HL-60 (cell line): Measurements from ENCODE around the gene ZBED3.

Source experiments
- POLR2AphosphoS5 ChIP-seq: IDR thresholded peaks from 2 replicates; pipeline ENCODE4 v1.6.1; 2012; ENCODE audit warnings: low read depth
- SPI1 ChIP-seq: IDR thresholded peaks from 2 replicates; pipeline ENCODE4 v1.6.1; 2012; ENCODE audit warnings: low read depth, mild to moderate bottlenecking, borderline replicate concordance
- TF ChIP-seq, protein P1 (sequence below): IDR thresholded peaks from one replicate; pipeline ENCODE4 v1.5.1; 2011; ENCODE audit warnings: low read length, control low read depth, inconsistent platforms; ENCODE audit not compliant: insufficient read depth
- TF ChIP-seq, protein P2 (sequence below): IDR thresholded peaks from 2 replicates; pipeline ENCODE4 v1.6.1; 2012; ENCODE audit warnings: low read depth; ENCODE audit not compliant: insufficient replicate concordance

DNA sequence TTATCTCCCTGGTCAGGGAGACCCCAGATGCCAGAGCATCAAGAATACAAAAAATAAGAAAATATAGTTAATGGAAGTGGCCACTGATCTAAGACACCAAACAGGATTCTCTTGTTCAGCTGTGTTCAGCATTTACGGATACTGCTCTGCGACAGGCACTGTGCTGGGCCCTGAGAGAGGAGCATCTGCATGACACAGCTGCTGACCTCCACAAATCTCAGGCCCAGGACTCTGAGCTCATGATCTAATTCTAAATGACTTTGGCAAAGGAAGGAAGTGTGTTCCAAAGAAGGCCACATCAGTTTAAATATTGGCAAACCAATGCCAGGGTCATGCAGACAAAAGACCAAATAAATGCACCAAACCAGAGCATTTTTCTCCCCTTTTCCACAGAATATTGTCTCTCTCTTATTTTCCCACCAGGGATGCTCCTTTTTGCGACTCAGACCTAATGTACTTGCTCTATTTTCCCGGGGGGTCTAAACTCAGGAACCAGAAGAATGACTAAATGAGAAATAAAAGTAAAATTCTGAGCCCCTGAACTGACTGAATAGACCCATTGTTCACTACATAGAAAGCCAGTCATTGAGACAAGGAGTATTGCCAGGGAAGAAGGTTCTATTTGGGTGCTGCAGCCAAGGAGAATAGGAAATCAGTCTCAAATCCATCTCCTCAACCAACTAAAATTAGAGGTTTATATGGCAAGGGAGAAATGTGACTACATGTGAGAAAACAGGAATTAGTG, 58.3 kb downstream of the ZBED3 start:
- TF ChIP-seq, protein P1, sequence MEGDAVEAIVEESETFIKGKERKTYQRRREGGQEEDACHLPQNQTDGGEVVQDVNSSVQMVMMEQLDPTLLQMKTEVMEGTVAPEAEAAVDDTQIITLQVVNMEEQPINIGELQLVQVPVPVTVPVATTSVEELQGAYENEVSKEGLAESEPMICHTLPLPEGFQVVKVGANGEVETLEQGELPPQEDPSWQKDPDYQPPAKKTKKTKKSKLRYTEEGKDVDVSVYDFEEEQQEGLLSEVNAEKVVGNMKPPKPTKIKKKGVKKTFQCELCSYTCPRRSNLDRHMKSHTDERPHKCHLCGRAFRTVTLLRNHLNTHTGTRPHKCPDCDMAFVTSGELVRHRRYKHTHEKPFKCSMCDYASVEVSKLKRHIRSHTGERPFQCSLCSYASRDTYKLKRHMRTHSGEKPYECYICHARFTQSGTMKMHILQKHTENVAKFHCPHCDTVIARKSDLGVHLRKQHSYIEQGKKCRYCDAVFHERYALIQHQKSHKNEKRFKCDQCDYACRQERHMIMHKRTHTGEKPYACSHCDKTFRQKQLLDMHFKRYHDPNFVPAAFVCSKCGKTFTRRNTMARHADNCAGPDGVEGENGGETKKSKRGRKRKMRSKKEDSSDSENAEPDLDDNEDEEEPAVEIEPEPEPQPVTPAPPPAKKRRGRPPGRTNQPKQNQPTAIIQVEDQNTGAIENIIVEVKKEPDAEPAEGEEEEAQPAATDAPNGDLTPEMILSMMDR: no peak
- no peak for TF ChIP-seq POLR2AphosphoS5
- TF ChIP-seq, protein P2, sequence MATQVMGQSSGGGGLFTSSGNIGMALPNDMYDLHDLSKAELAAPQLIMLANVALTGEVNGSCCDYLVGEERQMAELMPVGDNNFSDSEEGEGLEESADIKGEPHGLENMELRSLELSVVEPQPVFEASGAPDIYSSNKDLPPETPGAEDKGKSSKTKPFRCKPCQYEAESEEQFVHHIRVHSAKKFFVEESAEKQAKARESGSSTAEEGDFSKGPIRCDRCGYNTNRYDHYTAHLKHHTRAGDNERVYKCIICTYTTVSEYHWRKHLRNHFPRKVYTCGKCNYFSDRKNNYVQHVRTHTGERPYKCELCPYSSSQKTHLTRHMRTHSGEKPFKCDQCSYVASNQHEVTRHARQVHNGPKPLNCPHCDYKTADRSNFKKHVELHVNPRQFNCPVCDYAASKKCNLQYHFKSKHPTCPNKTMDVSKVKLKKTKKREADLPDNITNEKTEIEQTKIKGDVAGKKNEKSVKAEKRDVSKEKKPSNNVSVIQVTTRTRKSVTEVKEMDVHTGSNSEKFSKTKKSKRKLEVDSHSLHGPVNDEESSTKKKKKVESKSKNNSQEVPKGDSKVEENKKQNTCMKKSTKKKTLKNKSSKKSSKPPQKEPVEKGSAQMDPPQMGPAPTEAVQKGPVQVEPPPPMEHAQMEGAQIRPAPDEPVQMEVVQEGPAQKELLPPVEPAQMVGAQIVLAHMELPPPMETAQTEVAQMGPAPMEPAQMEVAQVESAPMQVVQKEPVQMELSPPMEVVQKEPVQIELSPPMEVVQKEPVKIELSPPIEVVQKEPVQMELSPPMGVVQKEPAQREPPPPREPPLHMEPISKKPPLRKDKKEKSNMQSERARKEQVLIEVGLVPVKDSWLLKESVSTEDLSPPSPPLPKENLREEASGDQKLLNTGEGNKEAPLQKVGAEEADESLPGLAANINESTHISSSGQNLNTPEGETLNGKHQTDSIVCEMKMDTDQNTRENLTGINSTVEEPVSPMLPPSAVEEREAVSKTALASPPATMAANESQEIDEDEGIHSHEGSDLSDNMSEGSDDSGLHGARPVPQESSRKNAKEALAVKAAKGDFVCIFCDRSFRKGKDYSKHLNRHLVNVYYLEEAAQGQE: no peak
- no peak for TF ChIP-seq SPI1
